Gastroesophageal sphincter (tissue), 3 donors: ENCODE data around the gene SRPK1.

Experiments used
- CTCF ChIP-seq, 4 experiments: fragments of 200-600 bp in 2 of 4; fragments of 450-650 bp in 2 of 4; sonication (generic) in 1 of 4; IDR thresholded peaks; one replicate each; pipeline ENCODE4 v1.5.1; 2017 to 2019; ENCODE audit warnings: antibody characterized with exemption in 4 of 4, mild to moderate bottlenecking in 2 of 4, moderate library complexity in 2 of 4
- EP300 ChIP-seq: sonication (generic); formaldehyde crosslinking; IDR thresholded peaks from one replicate; pipeline ENCODE4 v1.6.1; 2017; ENCODE audit warnings: antibody characterized with exemption, mild to moderate bottlenecking
- POLR2A ChIP-seq, 2 donors: fragments of 450-650 bp; IDR thresholded peaks; one replicate each; pipeline ENCODE4 v1.6.1; 2017; ENCODE audit warnings: antibody characterized with exemption in 2 of 2, mild to moderate bottlenecking in 2 of 2, moderate library complexity in 1 of 2
- POLR2AphosphoS5 ChIP-seq: sonication (generic); formaldehyde crosslinking; IDR thresholded peaks from one replicate; pipeline ENCODE4 v1.6.1; 2017; ENCODE audit warnings: antibody characterized with exemption

- TF ChIP-seq CTCF (IDR thresholded peaks at IDR 0.05) (no peak), EP300 (no peak), POLR2A (IDR thresholded peaks at IDR 0.05) (no peak), POLR2AphosphoS5 (no peak)
Observed at GRCh38 chr6:35856250-35856649, 64.6 kb downstream of the SRPK1 start.
